ENCODE measurements around the gene CADM1.

- TF ChIP-seq EZH2 (IDR thresholded peaks at IDR 0.05; ENCODE audit: borderline replicate concordance, control insufficient read depth, low read depth, low read length): no peak
- no peak for TF ChIP-seq BCL11A (IDR thresholded peaks at IDR 0.05; ENCODE audit: low read depth, low read length)
- no peak for TF ChIP-seq IRF5 (IDR thresholded peaks at IDR 0.05; ENCODE audit: borderline replicate concordance)
- no peak for TF ChIP-seq RFX5 (IDR thresholded peaks at IDR 0.05; ENCODE audit: low read depth, low read length)
- no peak for TF ChIP-seq E2F8 (IDR thresholded peaks at IDR 0.05; ENCODE audit: low read depth, partially characterized antibody)
- no peak for TF ChIP-seq SRF (IDR thresholded peaks at IDR 0.05; ENCODE audit: low read depth in 2 of 2, low read length in 2 of 2)
- no peak for TF ChIP-seq POLR2A (IDR thresholded peaks at IDR 0.05; ENCODE audit: low read depth, low read length)
- no peak for TF ChIP-seq ATF3 (IDR thresholded peaks at IDR 0.05; ENCODE audit: borderline replicate concordance, extremely low read depth, low read depth, low read length)
- no peak for TF ChIP-seq EGR1 (IDR thresholded peaks at IDR 0.05; ENCODE audit: borderline replicate concordance in 1 of 2, low read depth in 2 of 2, low read length in 2 of 2)
- TF ChIP-seq IKZF2 (IDR thresholded peaks at IDR 0.05): no peak
Observed at GRCh38 chr11:115127790-115128189, 376.4 kb downstream of the CADM1 start.
